OCI-LY7 (cell line): ENCODE data around the gene C6orf141. TPM values are rescaled to one million over a fixed set of nuclear protein-coding genes. Genes with fewer than 3 reads are reported as not detected.

Experiments used
- BruUV-seq: library from RNA; stranded (reverse); fragments of 400-500 nt; replicated peaks from 2 replicates; lab custom pipeline; 2021; lab: Mats Ljungman, UMichigan
- CTCF ChIA-PET: fragments of 300-600 bp; sonication (Branson Sonifier 250); formaldehyde crosslinking; loops from one replicate; lab custom pipeline; 2022; ENCODE audit warnings: antibody characterized with exemption; ENCODE audit not compliant: unreplicated experiment; lab: Charles Lee
- POLR2A ChIA-PET: fragments of 300-600 bp; sonication (Branson Sonifier 250); formaldehyde crosslinking; loops from one replicate; lab custom pipeline; 2022; ENCODE audit warnings: antibody characterized with exemption; lab: Charles Lee
- DNase-seq: peaks from one replicate; pipeline ENCODE4 v3.0.0-alpha.2; 2015; ENCODE audit warnings: low spot score
- H2AFZ ChIP-seq: fragments of 200-600 bp; sonication (generic), shearing (Covaris generic); 2 replicates; pipeline ENCODE4 v1.6.1; 2014; ENCODE audit warnings: mild to moderate bottlenecking, antibody characterized with exemption, low read length, moderate library complexity
- H3K27ac ChIP-seq: fragments of 200-600 bp; sonication (generic); 2 replicates; pipeline ENCODE4 v1.5.1; 2014; ENCODE audit warnings: mixed run types, low read depth, mild to moderate bottlenecking, moderate library complexity, low read length, inconsistent platforms; ENCODE audit not compliant: poor library complexity, severe bottlenecking
- H3K36me3 ChIP-seq: fragments of 200-600 bp; sonication (generic); 2 replicates; pipeline ENCODE4 v1.6.1; 2014; ENCODE audit warnings: mild to moderate bottlenecking, antibody characterized with exemption, low read length, moderate library complexity, mixed read lengths; ENCODE audit not compliant: insufficient read depth
- H3K4me1 ChIP-seq: fragments of 200-600 bp; sonication (generic); 2 replicates; pipeline ENCODE4 v1.5.1; 2014; ENCODE audit warnings: mild to moderate bottlenecking, low read length; ENCODE audit not compliant: insufficient read depth, poor library complexity, severe bottlenecking
- H3K4me2 ChIP-seq: fragments of 200-600 bp; sonication (generic); 2 replicates; pipeline ENCODE4 v1.6.1; 2014; ENCODE audit warnings: mild to moderate bottlenecking, low read length
- H3K4me3 ChIP-seq: fragments of 200-600 bp; sonication (generic); 2 replicates; pipeline ENCODE4 v1.5.1; 2014; ENCODE audit warnings: mild to moderate bottlenecking, low read depth, low read length; ENCODE audit not compliant: poor library complexity, severe bottlenecking
- H3K79me2 ChIP-seq: fragments of 200-600 bp; sonication (generic); 2 replicates; pipeline ENCODE4 v1.6.1; 2016; ENCODE audit warnings: low read depth, mild to moderate bottlenecking, low read length, moderate library complexity, mixed read lengths; ENCODE audit not compliant: insufficient read depth
- H3K9me2 ChIP-seq: fragments of 200-600 bp; sonication (generic); 2 replicates; pipeline ENCODE4 v1.6.1; 2016; ENCODE audit warnings: mild to moderate bottlenecking, low read length, mixed read lengths; ENCODE audit not compliant: insufficient read depth
- H3K9me3 ChIP-seq: fragments of 200-600 bp; sonication (generic); 2 replicates; pipeline ENCODE4 v1.6.1; 2014; ENCODE audit warnings: mild to moderate bottlenecking, mixed run types, low read length, mixed read lengths
- H4K20me1 ChIP-seq: fragments of 200-600 bp; sonication (generic); 2 replicates; pipeline ENCODE4 v1.6.1; 2014; ENCODE audit warnings: mild to moderate bottlenecking, antibody characterized with exemption, low read length, moderate library complexity, mixed read lengths; ENCODE audit not compliant: insufficient read depth
- EZH2phosphoT487 ChIP-seq: fragments of 200-600 bp; sonication (generic); IDR thresholded peaks from 2 replicates; pipeline ENCODE4 v1.6.1; 2018; ENCODE audit warnings: low read depth, borderline replicate concordance, mild to moderate bottlenecking, mixed run types, antibody characterized with exemption, low read length, moderate library complexity, mixed read lengths
- intact Hi-C: fragments of 100-400 bp; cut with micrococcal nuclease; formaldehyde crosslinking; loops from one replicate; pipeline ENCODE4 v1.10.0; 2022; ENCODE audit not compliant: unreplicated experiment
- total RNA-seq, 2 experiments: library from RNA; depleted of rRNA in 1 of 2; stranded (reverse); fragments of >200 nt in 1 of 2; shearing (Covaris generic) in 1 of 2; gene quantifications; 2 replicates each; pipeline ENCODE4 v1.2.3, GENCODE V29; 2014 to 2022
- TF ChIP-seq, protein P1 (sequence below): fragments of 200-600 bp; sonication (generic); conservative IDR thresholded peaks from 2 replicates; pipeline ENCODE4 v1.5.1; 2014; ENCODE audit warnings: mild to moderate bottlenecking, antibody characterized with exemption, low read length, moderate library complexity, mixed read lengths

Gene C6orf141
- total RNA-seq, 2 experiments from 2014 or later = not detected

DNA sequence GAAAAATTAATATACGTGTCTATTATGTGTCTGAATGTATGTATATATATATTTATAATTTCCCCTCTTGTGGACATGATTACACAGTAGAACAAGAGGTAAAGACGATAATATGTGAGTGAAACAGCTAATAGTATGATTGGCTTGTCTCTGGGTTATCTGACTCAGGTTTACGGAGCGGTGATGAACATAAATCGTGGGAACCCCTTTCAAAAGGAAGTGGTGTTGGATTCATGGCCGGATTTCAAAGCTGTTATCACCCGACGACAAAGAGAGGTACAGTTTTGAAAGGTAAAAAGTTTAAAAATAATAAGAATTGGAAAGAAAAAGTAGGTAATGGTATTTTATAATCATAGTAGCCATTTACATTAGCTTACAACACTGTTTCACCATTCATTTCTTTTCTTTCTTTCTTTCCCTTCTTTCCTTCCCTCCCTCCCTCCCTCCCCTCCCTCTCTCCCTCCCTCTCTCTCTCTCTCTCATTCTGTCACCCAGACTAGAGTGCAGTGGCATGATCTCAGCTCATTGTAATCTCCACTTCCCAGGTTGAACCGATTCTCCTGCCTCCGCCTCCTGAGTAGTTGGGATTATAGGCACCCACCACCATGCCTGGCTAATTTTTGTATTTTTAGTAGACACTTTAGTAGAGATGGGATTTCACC, 34.9 kb upstream of the C6orf141 start:
- Histone ChIP-seq H3K9me2 (no peaks in the 10 kb centered on the region), H3K4me1 (no peaks in the 10 kb centered on the region), H2AFZ (no peak overlapping the region), H3K79me2 (no peaks in the 10 kb centered on the region), H3K4me2 (no peak overlapping the region), H3K27ac (no peak overlapping the region), H3K9me3 (no peaks in the 10 kb centered on the region), H3K36me3 (no peaks in the 10 kb centered on the region), H3K4me3 (no peak overlapping the region), H4K20me1 (no peaks in the 10 kb centered on the region)
- POLR2A ChIA-PET = no interaction called here
- intact Hi-C loops = no loop called here
- CTCF ChIA-PET = no interaction called here
- TF ChIP-seq, protein P1, sequence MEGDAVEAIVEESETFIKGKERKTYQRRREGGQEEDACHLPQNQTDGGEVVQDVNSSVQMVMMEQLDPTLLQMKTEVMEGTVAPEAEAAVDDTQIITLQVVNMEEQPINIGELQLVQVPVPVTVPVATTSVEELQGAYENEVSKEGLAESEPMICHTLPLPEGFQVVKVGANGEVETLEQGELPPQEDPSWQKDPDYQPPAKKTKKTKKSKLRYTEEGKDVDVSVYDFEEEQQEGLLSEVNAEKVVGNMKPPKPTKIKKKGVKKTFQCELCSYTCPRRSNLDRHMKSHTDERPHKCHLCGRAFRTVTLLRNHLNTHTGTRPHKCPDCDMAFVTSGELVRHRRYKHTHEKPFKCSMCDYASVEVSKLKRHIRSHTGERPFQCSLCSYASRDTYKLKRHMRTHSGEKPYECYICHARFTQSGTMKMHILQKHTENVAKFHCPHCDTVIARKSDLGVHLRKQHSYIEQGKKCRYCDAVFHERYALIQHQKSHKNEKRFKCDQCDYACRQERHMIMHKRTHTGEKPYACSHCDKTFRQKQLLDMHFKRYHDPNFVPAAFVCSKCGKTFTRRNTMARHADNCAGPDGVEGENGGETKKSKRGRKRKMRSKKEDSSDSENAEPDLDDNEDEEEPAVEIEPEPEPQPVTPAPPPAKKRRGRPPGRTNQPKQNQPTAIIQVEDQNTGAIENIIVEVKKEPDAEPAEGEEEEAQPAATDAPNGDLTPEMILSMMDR = no peak
- TF ChIP-seq EZH2phosphoT487 = no peak
- DNase-seq = no peak
- no TSS peak for BruUV-seq

DNA sequence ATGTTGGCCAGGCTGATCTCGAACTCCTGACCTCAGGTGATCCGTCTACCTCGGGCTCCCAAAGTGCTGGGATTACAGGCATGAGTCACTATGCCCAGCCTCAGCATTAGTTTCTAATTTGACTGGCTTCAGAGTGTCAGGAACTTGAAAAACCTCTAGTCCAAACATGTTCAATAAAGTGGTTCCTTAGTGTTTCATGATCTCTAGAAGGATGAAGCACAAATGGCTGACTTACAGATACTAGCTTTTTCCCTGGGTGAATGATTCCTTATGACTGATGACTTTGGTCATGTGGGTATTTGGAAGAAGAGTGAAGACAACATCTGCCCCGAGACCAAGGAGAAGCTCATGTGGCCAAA, 34.3 kb upstream of the C6orf141 start:
- no TSS peak for BruUV-seq
- H3K4me3 ChIP-seq = no peak overlapping the region
- H3K36me3 ChIP-seq = no peaks in the 10 kb centered on the region
- POLR2A ChIA-PET = no interaction called here
- no peaks in the 10 kb centered on the region for H3K9me2 ChIP-seq
- H3K27ac ChIP-seq = no peak overlapping the region
- CTCF ChIA-PET = no interaction called here
- H3K9me3 ChIP-seq = no peaks in the 10 kb centered on the region
- no peaks in the 10 kb centered on the region for H3K79me2 ChIP-seq
- no peak for DNase-seq
- H3K4me2 ChIP-seq = no peak overlapping the region
- H2AFZ ChIP-seq = no peak overlapping the region
- no peaks in the 10 kb centered on the region for H4K20me1 ChIP-seq
- H3K4me1 ChIP-seq = no peaks in the 10 kb centered on the region
- TF ChIP-seq, protein P1 = no peak
- TF ChIP-seq EZH2phosphoT487 = no peak
- intact Hi-C loops = no loop called here

- no TSS peak for BruUV-seq
- TF ChIP-seq, protein P1 = no peak
- no peak for TF ChIP-seq EZH2phosphoT487
- Histone ChIP-seq H3K9me3 (no peaks in the 10 kb centered on the region), H3K9me2 (no peaks in the 10 kb centered on the region), H3K79me2 (no peaks in the 10 kb centered on the region), H3K4me1 (no peaks in the 10 kb centered on the region), H4K20me1 (no peaks in the 10 kb centered on the region), H3K36me3 (no peaks in the 10 kb centered on the region), H3K27ac (no peak overlapping the region), H3K4me3 (no peak overlapping the region), H2AFZ (no peak overlapping the region), H3K4me2 (no peak overlapping the region)
- no peak for DNase-seq
- POLR2A ChIA-PET = no interaction called here
- intact Hi-C loops = no loop called here
- CTCF ChIA-PET = no interaction called here
These were observed 32.5 kb upstream of the C6orf141 start for GRCh38 chr6:49517919-49518318.
